ENCODE data around the gene CAPN14.

CAPN14 gene

GRCh38 chr2:31255911-31256571, 38.7 kb upstream of the CAPN14 start:
- no peak for DNase-seq (ENCODE audit: insufficient read length, low spot score)
- peak; percentile 95 for FAIRE-seq
- TF ChIP-seq POLR2AphosphoS5 (IDR thresholded peaks at IDR 0.05; ENCODE audit: low read depth, low read length) (no peak), TAF1 (IDR thresholded peaks at IDR 0.05; ENCODE audit: low read depth, low read length) (no peak), PAX5 (IDR thresholded peaks at IDR 0.05; ENCODE audit: insufficient read depth, low read length, severe bottlenecking) (peak; percentile 79), POLR2A (IDR thresholded peaks at IDR 0.05; ENCODE audit: low read depth, low read length) (no peak), SPI1 (IDR thresholded peaks at IDR 0.05; ENCODE audit: low read depth, low read length) (peak; percentile 89), POU2F2 (IDR thresholded peaks at IDR 0.05; ENCODE audit: low read depth, low read length) (peak; percentile 66; the same call in 1 of the 2 replicates)

GRCh38 chr2:31254237-31255203, 37.2 kb upstream of the CAPN14 start:
- FAIRE-seq (no peak), DNase-seq (ENCODE audit: insufficient read length, low spot score) (no peak)
- no peak for TF ChIP-seq PAX5 (IDR thresholded peaks at IDR 0.05; ENCODE audit: insufficient read depth, low read length, severe bottlenecking)
- no peak for TF ChIP-seq POLR2AphosphoS5 (IDR thresholded peaks at IDR 0.05; ENCODE audit: low read depth, low read length)
- no peak for TF ChIP-seq POLR2A (IDR thresholded peaks at IDR 0.05; ENCODE audit: low read depth, low read length)
- TF ChIP-seq POU2F2 (IDR thresholded peaks at IDR 0.05; ENCODE audit: low read depth, low read length): no peak
- TF ChIP-seq TAF1 (IDR thresholded peaks at IDR 0.05; ENCODE audit: low read depth, low read length): no peak
- TF ChIP-seq SPI1 (IDR thresholded peaks at IDR 0.05; ENCODE audit: low read depth, low read length): no peak

- TF ChIP-seq TAF1 (IDR thresholded peaks at IDR 0.05; ENCODE audit: low read depth, low read length): no peak
- no peak for TF ChIP-seq SPI1 (IDR thresholded peaks at IDR 0.05; ENCODE audit: low read depth, low read length)
- TF ChIP-seq POLR2A (IDR thresholded peaks at IDR 0.05; ENCODE audit: low read depth, low read length): no peak
- FAIRE-seq (no peak), DNase-seq (ENCODE audit: insufficient read length, low spot score) (no peak)
Measured at GRCh38 chr2:31253356-31254131, 36.2 kb upstream of the CAPN14 start.

- DNase-seq (ENCODE audit: insufficient read length, low spot score) (no peak), FAIRE-seq (peak; percentile 50)
- TF ChIP-seq POU2F2 (IDR thresholded peaks at IDR 0.05; ENCODE audit: low read depth, low read length) (no peak), SPI1 (IDR thresholded peaks at IDR 0.05; ENCODE audit: low read depth, low read length) (no peak), POLR2A (IDR thresholded peaks at IDR 0.05; ENCODE audit: low read depth, low read length) (no peak)
Measured at GRCh38 chr2:31251851-31252250, 34.5 kb upstream of the CAPN14 start.

- FAIRE-seq (no peak), DNase-seq (ENCODE audit: insufficient read length, low spot score) (no peak)
- TF ChIP-seq PAX5 (IDR thresholded peaks at IDR 0.05; ENCODE audit: insufficient read depth, low read length, severe bottlenecking) (no peak), TAF1 (IDR thresholded peaks at IDR 0.05; ENCODE audit: low read depth, low read length) (no peak), POU2F2 (IDR thresholded peaks at IDR 0.05; ENCODE audit: low read depth, low read length) (no peak), POLR2AphosphoS5 (IDR thresholded peaks at IDR 0.05; ENCODE audit: low read depth, low read length) (no peak), SPI1 (IDR thresholded peaks at IDR 0.05; ENCODE audit: low read depth, low read length) (no peak), POLR2A (IDR thresholded peaks at IDR 0.05; ENCODE audit: low read depth, low read length) (no peak)
Measured at GRCh38 chr2:31251018-31251417, 33.7 kb upstream of the CAPN14 start.

- DNase-seq (ENCODE audit: insufficient read length, low spot score): no peak
- TF ChIP-seq TAF1 (IDR thresholded peaks at IDR 0.05; ENCODE audit: low read depth, low read length) (no peak), POU2F2 (IDR thresholded peaks at IDR 0.05; ENCODE audit: low read depth, low read length) (no peak), SPI1 (IDR thresholded peaks at IDR 0.05; ENCODE audit: low read depth, low read length) (no peak), PAX5 (IDR thresholded peaks at IDR 0.05; ENCODE audit: insufficient read depth, low read length, severe bottlenecking) (no peak), POLR2A (IDR thresholded peaks at IDR 0.05; ENCODE audit: low read depth, low read length) (no peak), POLR2AphosphoS5 (IDR thresholded peaks at IDR 0.05; ENCODE audit: low read depth, low read length) (no peak)
- no peak for FAIRE-seq
Measured at GRCh38 chr2:31249009-31249690, 31.8 kb upstream of the CAPN14 start.

- FAIRE-seq (no peak), DNase-seq (ENCODE audit: insufficient read length, low spot score) (no peak)
- TF ChIP-seq SPI1 (IDR thresholded peaks at IDR 0.05; ENCODE audit: low read depth, low read length) (no peak), TAF1 (IDR thresholded peaks at IDR 0.05; ENCODE audit: low read depth, low read length) (no peak), PAX5 (IDR thresholded peaks at IDR 0.05; ENCODE audit: insufficient read depth, low read length, severe bottlenecking) (no peak), POLR2A (IDR thresholded peaks at IDR 0.05; ENCODE audit: low read depth, low read length) (no peak), POU2F2 (IDR thresholded peaks at IDR 0.05; ENCODE audit: low read depth, low read length) (no peak), POLR2AphosphoS5 (IDR thresholded peaks at IDR 0.05; ENCODE audit: low read depth, low read length) (no peak)
Measured at GRCh38 chr2:31248139-31248538, 30.8 kb upstream of the CAPN14 start.

GRCh38 chr2:31247711-31248110, 30.4 kb upstream of the CAPN14 start:
- no peak for TF ChIP-seq POU2F2 (IDR thresholded peaks at IDR 0.05; ENCODE audit: low read depth, low read length)
- no peak for TF ChIP-seq SPI1 (IDR thresholded peaks at IDR 0.05; ENCODE audit: low read depth, low read length)
- no peak for TF ChIP-seq POLR2AphosphoS5 (IDR thresholded peaks at IDR 0.05; ENCODE audit: low read depth, low read length)
- TF ChIP-seq POLR2A (IDR thresholded peaks at IDR 0.05; ENCODE audit: low read depth, low read length): no peak
- no peak for TF ChIP-seq PAX5 (IDR thresholded peaks at IDR 0.05; ENCODE audit: insufficient read depth, low read length, severe bottlenecking)
- TF ChIP-seq TAF1 (IDR thresholded peaks at IDR 0.05; ENCODE audit: low read depth, low read length): no peak
- FAIRE-seq (no peak), DNase-seq (ENCODE audit: insufficient read length, low spot score) (no peak)

Data from GM12891 (cell line).